OCI-LY1 (cell line): ENCODE data around the gene TMEM242.

Experiments used
- CTCF ChIP-seq: fragments of 200-600 bp; sonication (generic), shearing (Covaris generic); IDR thresholded peaks from 2 replicates; pipeline ENCODE4 v1.5.1; 2017; ENCODE audit warnings: mild to moderate bottlenecking, antibody characterized with exemption, low read length, moderate library complexity, mixed read lengths
- EZH2 ChIP-seq: fragments of 200-600 bp; sonication (generic), shearing (Covaris generic); IDR thresholded peaks from 2 replicates; pipeline ENCODE4 v1.8.0; 2017; ENCODE audit warnings: borderline replicate concordance, mixed run types, mild to moderate bottlenecking, antibody characterized with exemption, low read length, moderate library complexity, mixed read lengths

GRCh38 chr6:157289764-157290163, 33.6 kb downstream of the TMEM242 start:
- TF ChIP-seq CTCF, result no peak
- no peak for TF ChIP-seq EZH2
